GM12892 (cell line): ENCODE measurements around the gene LNX1.

Experiments
- POLR2A ChIP-seq: IDR thresholded peaks from 2 replicates; pipeline ENCODE4 v1.6.1; 2011; ENCODE audit warnings: low read depth, low read length, control low read depth
- POLR2AphosphoS5 ChIP-seq: IDR thresholded peaks from 2 replicates; pipeline ENCODE4 v1.6.1; 2011; ENCODE audit warnings: low read depth, low read length, control low read depth

DNA sequence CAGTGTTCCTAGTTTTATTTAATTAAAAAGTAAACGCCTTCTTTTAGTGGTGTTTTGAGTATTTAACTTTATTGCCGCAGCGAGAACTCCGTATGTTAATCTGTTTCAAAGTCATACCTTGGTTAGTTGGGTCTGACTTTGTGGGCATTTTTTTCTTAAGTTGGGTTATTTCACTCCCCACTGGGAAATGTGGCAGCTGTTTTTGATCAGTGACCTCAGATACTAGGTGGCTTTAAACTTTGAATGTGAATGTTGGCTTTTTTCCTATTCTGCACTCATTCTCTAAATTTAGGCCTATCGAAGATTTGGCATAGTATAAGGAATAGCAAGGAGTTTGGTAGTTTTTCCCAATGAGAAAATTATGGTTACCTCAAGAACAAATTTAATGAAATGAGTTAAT lies 127.9 kb downstream of the LNX1 start:
- no peak for TF ChIP-seq POLR2A
- TF ChIP-seq POLR2AphosphoS5: no peak
